Caco-2 (cell line): ENCODE data around the gene FAM193A. TPM values are rescaled to one million over a fixed set of nuclear protein-coding genes. Genes with fewer than 3 reads are reported as not detected.

Source experiments
- BruUV-seq: library from RNA; stranded (reverse); fragments of 400-500 nt; replicated peaks from 2 replicates; lab custom pipeline; 2021; lab: Mats Ljungman, UMichigan
- CTCF ChIA-PET: fragments of 300-600 bp; sonication (Branson Sonifier 250); formaldehyde crosslinking; loops from one replicate; lab custom pipeline; 2022; ENCODE audit warnings: antibody characterized with exemption; lab: Charles Lee
- POLR2A ChIA-PET: fragments of 300-600 bp; sonication (Branson Sonifier 250); formaldehyde crosslinking; loops from one replicate; lab custom pipeline; 2022; ENCODE audit warnings: antibody characterized with exemption; lab: Charles Lee
- DNase-seq, 2 experiments: peaks; one replicate each; pipeline versions ENCODE4 v3.0.0 to v3.0.0-alpha.2; 2020 to 2022
- H3K27me3 ChIP-seq: replicated peaks from 2 replicates; pipeline ENCODE4 v1.6.0; 2011; ENCODE audit warnings: low read length; ENCODE audit not compliant: control insufficient read depth, insufficient read depth
- H3K36me3 ChIP-seq: 2 replicates; pipeline ENCODE4 v1.5.1; 2011; ENCODE audit warnings: low read length; ENCODE audit not compliant: control insufficient read depth, insufficient read depth
- H3K4me1 ChIP-seq: fragments of 250-450 bp; sonication (Bioruptor Pico); 2 replicates; pipeline ENCODE4 v1.5.1; 2020; ENCODE audit warnings: mild to moderate bottlenecking
- H3K4me3 ChIP-seq: 2 replicates; pipeline ENCODE4 v1.5.1; 2011; ENCODE audit warnings: low read depth, mild to moderate bottlenecking, control low read depth, low read length
- H3K9me3 ChIP-seq: fragments of 250-450 bp; sonication (Bioruptor Pico); 2 replicates; pipeline ENCODE4 v1.5.1; 2020; ENCODE audit warnings: mild to moderate bottlenecking, moderate library complexity
- H3K27ac Mint-ChIP-seq: one replicate; pipeline ENCODE4 v1.8.0; 2022; ENCODE audit warnings: mixed read lengths; ENCODE audit not compliant: unreplicated experiment
- H3K27me3 Mint-ChIP-seq: one replicate; pipeline ENCODE4 v1.8.0; 2022; ENCODE audit warnings: mixed read lengths; ENCODE audit not compliant: insufficient read depth, unreplicated experiment
- H3K36me3 Mint-ChIP-seq: one replicate; pipeline ENCODE4 v1.8.0; 2022; ENCODE audit warnings: mild to moderate bottlenecking, mixed read lengths; ENCODE audit not compliant: insufficient read depth, unreplicated experiment
- H3K4me1 Mint-ChIP-seq: one replicate; pipeline ENCODE4 v1.8.0; 2022; ENCODE audit warnings: low read depth, mixed read lengths; ENCODE audit not compliant: unreplicated experiment
- H3K4me3 Mint-ChIP-seq: one replicate; pipeline ENCODE4 v1.8.0; 2022; ENCODE audit warnings: mild to moderate bottlenecking, moderate library complexity, mixed read lengths; ENCODE audit not compliant: unreplicated experiment
- H3K9me3 Mint-ChIP-seq: one replicate; pipeline ENCODE4 v1.8.0; 2022; ENCODE audit warnings: mixed read lengths; ENCODE audit not compliant: unreplicated experiment
- intact Hi-C: fragments of 100-400 bp; cut with micrococcal nuclease; formaldehyde crosslinking; loops from one replicate; pipeline ENCODE4 v1.10.0; 2022; ENCODE audit not compliant: unreplicated experiment
- total RNA-seq: library from RNA; stranded (reverse); gene quantifications from 2 replicates; pipeline ENCODE4 v1.2.3, GENCODE V29; 2022
- TF ChIP-seq, protein P1 (sequence below), 2 experiments: fragments of 200-600 bp in 1 of 2; IDR thresholded peaks; 1 replicate in 1 of 2; 2 replicates in 1 of 2; pipeline versions ENCODE4 v1.5.1 to v1.8.0; 2011 to 2022; ENCODE audit warnings: antibody characterized with exemption in 1 of 2, control low read depth in 1 of 2, inconsistent platforms in 1 of 2, low read depth in 1 of 2, low read length in 1 of 2, mild to moderate bottlenecking in 1 of 2, moderate library complexity in 1 of 2; ENCODE audit not compliant: insufficient read depth in 1 of 2, severe bottlenecking in 1 of 2, unreplicated experiment in 1 of 2

The FAM193A gene
- total RNA-seq, 1 experiment from 2014 or later, result 28.7 TPM

DNA sequence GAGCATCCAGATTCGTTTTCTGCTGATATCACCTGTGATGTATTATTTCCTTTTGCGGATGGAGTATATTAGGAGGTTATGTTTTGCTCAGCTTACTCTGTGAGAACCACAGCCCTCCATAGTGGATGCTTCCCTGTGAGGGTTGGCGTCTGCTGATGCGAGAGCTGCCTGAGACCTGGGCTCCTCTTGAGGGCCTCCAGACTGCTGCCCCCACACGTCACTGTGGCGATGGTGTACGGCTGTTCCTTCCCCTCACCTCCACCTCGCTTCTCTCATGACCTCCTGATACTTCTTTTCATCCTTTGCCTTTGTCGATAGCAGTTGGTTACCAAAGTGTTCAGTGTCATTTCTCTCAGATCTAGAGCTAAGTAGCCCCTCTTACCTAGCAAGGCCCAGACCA, 148.0 kb downstream of the FAM193A start:
- no peaks in the 10 kb centered on the region for H3K9me3 ChIP-seq
- BruUV-seq, result no TSS peak
- no peak overlapping the region for H3K4me3 Mint-ChIP-seq
- H3K36me3 Mint-ChIP-seq, result peaks cover 60% of the 10 kb centered on the region
- H3K9me3 Mint-ChIP-seq, result no peaks in the 10 kb centered on the region
- ChIA-PET CTCF (no interaction called here), POLR2A (no interaction called here)
- DNase-seq, result no peak
- TF ChIP-seq, protein P1, sequence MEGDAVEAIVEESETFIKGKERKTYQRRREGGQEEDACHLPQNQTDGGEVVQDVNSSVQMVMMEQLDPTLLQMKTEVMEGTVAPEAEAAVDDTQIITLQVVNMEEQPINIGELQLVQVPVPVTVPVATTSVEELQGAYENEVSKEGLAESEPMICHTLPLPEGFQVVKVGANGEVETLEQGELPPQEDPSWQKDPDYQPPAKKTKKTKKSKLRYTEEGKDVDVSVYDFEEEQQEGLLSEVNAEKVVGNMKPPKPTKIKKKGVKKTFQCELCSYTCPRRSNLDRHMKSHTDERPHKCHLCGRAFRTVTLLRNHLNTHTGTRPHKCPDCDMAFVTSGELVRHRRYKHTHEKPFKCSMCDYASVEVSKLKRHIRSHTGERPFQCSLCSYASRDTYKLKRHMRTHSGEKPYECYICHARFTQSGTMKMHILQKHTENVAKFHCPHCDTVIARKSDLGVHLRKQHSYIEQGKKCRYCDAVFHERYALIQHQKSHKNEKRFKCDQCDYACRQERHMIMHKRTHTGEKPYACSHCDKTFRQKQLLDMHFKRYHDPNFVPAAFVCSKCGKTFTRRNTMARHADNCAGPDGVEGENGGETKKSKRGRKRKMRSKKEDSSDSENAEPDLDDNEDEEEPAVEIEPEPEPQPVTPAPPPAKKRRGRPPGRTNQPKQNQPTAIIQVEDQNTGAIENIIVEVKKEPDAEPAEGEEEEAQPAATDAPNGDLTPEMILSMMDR (IDR thresholded peaks at IDR 0.05; ENCODE audit: insufficient read depth in 1 of 2, low read depth in 1 of 2, low read length in 1 of 2, severe bottlenecking in 1 of 2, unreplicated experiment in 1 of 2), result no peak
- H3K36me3 ChIP-seq, result no peaks in the 10 kb centered on the region
- no peaks in the 10 kb centered on the region for H3K27me3 ChIP-seq
- no peak overlapping the region for H3K27ac Mint-ChIP-seq
- no peaks in the 10 kb centered on the region for H3K4me1 Mint-ChIP-seq
- H3K4me3 ChIP-seq, result no peak overlapping the region
- no peaks in the 10 kb centered on the region for H3K27me3 Mint-ChIP-seq
- no peaks in the 10 kb centered on the region for H3K4me1 ChIP-seq
- intact Hi-C loops, result no loop called here

DNA sequence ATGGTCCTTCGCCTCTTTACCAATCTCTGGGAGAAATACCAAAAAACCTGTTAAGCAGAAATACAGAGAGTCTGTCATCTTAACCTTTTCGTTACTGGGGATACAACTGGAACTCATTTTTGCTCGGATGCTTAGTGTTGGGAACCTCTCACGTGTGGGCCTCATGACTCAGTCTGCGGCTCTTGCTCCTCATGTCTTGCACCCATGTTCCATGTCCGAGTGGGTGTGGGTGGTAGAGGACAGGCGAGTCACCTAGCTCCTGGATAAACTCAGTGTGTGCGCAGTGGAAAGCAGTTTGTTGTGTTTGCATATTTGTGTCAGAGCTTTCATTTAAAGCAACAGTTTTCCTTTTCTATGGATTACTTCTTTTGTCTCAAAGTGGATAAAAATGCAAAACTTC, 149.1 kb downstream of the FAM193A start:
- Histone ChIP-seq H3K9me3 (no peaks in the 10 kb centered on the region), H3K36me3 (no peaks in the 10 kb centered on the region), H3K4me3 (no peak overlapping the region), H3K27me3 (no peaks in the 10 kb centered on the region), H3K4me1 (no peaks in the 10 kb centered on the region)
- H3K27me3 Mint-ChIP-seq, result no peaks in the 10 kb centered on the region
- ChIA-PET CTCF (no interaction called here), POLR2A (interaction anchor here (0.5 kb wide), 1 partner anchor 107 kb away, joined by 3 read pairs; the partner anchor contains the start of gene SH3BP2)
- H3K4me3 Mint-ChIP-seq, result no peak overlapping the region
- no peak overlapping the region for H3K27ac Mint-ChIP-seq
- intact Hi-C loops, result no loop called here
- TF ChIP-seq, protein P1 (IDR thresholded peaks at IDR 0.05; ENCODE audit: insufficient read depth in 1 of 2, low read depth in 1 of 2, low read length in 1 of 2, severe bottlenecking in 1 of 2, unreplicated experiment in 1 of 2), result no peak
- H3K36me3 Mint-ChIP-seq, result peaks cover 67% of the 10 kb centered on the region
- no TSS peak for BruUV-seq
- no peaks in the 10 kb centered on the region for H3K9me3 Mint-ChIP-seq
- no peaks in the 10 kb centered on the region for H3K4me1 Mint-ChIP-seq
- DNase-seq, result no peak

DNA sequence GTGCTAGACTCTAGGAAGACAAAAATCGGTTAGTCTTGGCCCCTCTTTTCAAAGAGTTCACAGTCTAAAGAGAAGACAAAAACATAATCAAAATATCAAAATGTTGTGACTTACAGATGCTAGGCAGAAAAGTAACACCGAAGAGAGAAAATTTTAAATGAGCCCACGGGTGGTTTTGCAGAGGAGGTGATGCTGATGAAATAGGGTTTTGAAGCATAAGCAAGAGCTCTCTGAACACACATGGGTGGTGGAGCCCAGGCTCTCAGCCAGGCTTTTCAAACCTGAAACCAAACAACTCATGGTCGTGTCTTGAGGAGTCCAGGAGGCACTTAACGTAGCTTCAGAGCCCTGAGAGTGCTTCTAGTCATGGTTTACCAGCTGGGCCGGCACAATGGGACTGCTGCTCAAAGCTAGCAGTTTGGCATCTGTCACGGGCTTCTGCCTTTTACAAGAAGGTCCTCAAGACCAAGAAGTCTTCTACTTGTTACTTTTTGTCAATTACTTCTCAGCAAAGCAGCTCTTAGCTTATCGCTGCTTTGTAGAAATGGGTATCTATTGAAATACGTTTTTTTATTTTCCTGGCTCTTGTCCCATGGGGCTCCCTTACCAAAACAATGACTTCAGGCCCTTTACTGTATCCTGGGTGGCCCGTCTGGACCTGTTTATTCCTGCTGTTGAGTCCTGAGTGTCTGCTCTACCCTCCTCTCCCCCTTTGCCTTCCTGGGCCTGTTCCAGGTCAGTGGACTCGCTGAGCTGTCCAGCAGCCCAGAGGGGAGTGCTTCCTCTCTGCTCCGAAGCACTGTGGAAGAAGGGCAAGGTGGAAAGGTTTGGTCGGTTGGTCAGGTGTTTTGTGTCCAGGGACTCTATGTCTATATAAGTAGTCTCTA, 150.2 kb downstream of the FAM193A start:
- POLR2A ChIA-PET, result no interaction called here

More for the DNA sequence above, 150.2 kb downstream of the FAM193A start:
- Histone ChIP-seq H3K36me3 (no peaks in the 10 kb centered on the region), H3K27me3 (no peaks in the 10 kb centered on the region), H3K9me3 (no peaks in the 10 kb centered on the region), H3K4me3 (no peak overlapping the region), H3K4me1 (no peaks in the 10 kb centered on the region)
- Mint-ChIP-seq H3K36me3 (peaks cover 67% of the 10 kb centered on the region), H3K4me1 (no peaks in the 10 kb centered on the region), H3K9me3 (no peaks in the 10 kb centered on the region), H3K27me3 (no peaks in the 10 kb centered on the region), H3K27ac (no peak overlapping the region), H3K4me3 (no peak overlapping the region)
- intact Hi-C loops, result no loop called here
- TF ChIP-seq, protein P1 (IDR thresholded peaks at IDR 0.05; ENCODE audit: insufficient read depth in 1 of 2, low read depth in 1 of 2, low read length in 1 of 2, severe bottlenecking in 1 of 2, unreplicated experiment in 1 of 2), result no peak
- BruUV-seq, result no TSS peak
- CTCF ChIA-PET, result no interaction called here
- DNase-seq, result no peak
